WERI-Rb-1 (cell line): ENCODE measurements around the gene CUX1.

Experiments
- DNase-seq: peaks from one replicate; pipeline ENCODE4 v3.0.0-alpha.2; 2020
- H3K27ac ChIP-seq: fragments of 250-450 bp; sonication (Bioruptor Pico); 2 replicates; pipeline ENCODE4 v1.5.1; 2020; ENCODE audit warnings: mild to moderate bottlenecking, moderate library complexity
- H3K27me3 ChIP-seq: fragments of 250-450 bp; sonication (Bioruptor Pico); 2 replicates; pipeline ENCODE4 v1.5.1; 2021; ENCODE audit warnings: mild to moderate bottlenecking, low read depth, moderate library complexity; ENCODE audit not compliant: insufficient read depth, severe bottlenecking
- H3K36me3 ChIP-seq: fragments of 250-450 bp; sonication (Bioruptor Pico); 2 replicates; pipeline ENCODE4 v1.5.1; 2020; ENCODE audit warnings: mild to moderate bottlenecking, moderate library complexity
- H3K4me3 ChIP-seq: 2 replicates; pipeline ENCODE4 v1.5.1; 2011; ENCODE audit warnings: low read depth, mild to moderate bottlenecking, control low read depth, low read length
- H3K9me3 ChIP-seq: fragments of 250-450 bp; sonication (Bioruptor Pico); 2 replicates; pipeline ENCODE4 v1.5.1; 2021; ENCODE audit warnings: mild to moderate bottlenecking, moderate library complexity; ENCODE audit not compliant: severe bottlenecking
- TF ChIP-seq, protein P1 (sequence below): IDR thresholded peaks from 2 replicates; pipeline ENCODE4 v1.5.1; 2011; ENCODE audit warnings: low read depth, mild to moderate bottlenecking, control low read depth, inconsistent platforms, low read length

The CUX1 gene

GRCh38 chr7:102201576-102201975 is 384.1 kb downstream of the CUX1 start:
- peaks cover 76% of the 10 kb centered on the region for H3K36me3 ChIP-seq
- no peaks in the 10 kb centered on the region for H3K27me3 ChIP-seq
- DNase-seq = no peak
- no peak overlapping the region for H3K27ac ChIP-seq
- H3K4me3 ChIP-seq = no peak overlapping the region
- no peaks in the 10 kb centered on the region for H3K9me3 ChIP-seq
- TF ChIP-seq, protein P1, sequence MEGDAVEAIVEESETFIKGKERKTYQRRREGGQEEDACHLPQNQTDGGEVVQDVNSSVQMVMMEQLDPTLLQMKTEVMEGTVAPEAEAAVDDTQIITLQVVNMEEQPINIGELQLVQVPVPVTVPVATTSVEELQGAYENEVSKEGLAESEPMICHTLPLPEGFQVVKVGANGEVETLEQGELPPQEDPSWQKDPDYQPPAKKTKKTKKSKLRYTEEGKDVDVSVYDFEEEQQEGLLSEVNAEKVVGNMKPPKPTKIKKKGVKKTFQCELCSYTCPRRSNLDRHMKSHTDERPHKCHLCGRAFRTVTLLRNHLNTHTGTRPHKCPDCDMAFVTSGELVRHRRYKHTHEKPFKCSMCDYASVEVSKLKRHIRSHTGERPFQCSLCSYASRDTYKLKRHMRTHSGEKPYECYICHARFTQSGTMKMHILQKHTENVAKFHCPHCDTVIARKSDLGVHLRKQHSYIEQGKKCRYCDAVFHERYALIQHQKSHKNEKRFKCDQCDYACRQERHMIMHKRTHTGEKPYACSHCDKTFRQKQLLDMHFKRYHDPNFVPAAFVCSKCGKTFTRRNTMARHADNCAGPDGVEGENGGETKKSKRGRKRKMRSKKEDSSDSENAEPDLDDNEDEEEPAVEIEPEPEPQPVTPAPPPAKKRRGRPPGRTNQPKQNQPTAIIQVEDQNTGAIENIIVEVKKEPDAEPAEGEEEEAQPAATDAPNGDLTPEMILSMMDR = no peak

- Histone ChIP-seq H3K4me3 (no peak overlapping the region), H3K9me3 (no peaks in the 10 kb centered on the region), H3K27ac (no peak overlapping the region), H3K36me3 (peaks cover 72% of the 10 kb centered on the region), H3K27me3 (no peaks in the 10 kb centered on the region)
- no peak for DNase-seq
- TF ChIP-seq, protein P1 = no peak
These were observed 385.1 kb downstream of the CUX1 start for GRCh38 chr7:102202556-102202955.

DNA sequence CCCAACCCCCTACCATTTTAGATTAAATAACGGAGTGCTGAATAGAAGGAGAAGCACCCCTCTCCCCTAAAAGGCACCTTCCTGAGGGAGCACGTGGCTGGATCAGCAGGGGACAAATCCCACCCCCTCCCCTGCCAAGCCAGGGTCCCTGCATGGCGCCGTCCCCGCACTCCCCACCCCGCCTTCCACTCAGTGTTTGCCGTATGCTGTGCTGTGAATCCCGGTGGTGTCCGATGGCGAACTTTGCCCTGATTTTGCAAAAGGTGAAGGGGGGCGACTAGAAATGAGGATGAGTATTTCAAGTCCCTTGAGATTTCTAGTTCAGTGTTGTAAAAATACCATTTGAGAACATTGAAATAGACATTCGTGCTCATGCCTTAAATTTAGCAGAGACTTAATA is 385.8 kb downstream of the CUX1 start:
- no peaks in the 10 kb centered on the region for H3K27me3 ChIP-seq
- no peak overlapping the region for H3K27ac ChIP-seq
- no peak overlapping the region for H3K4me3 ChIP-seq
- no peaks in the 10 kb centered on the region for H3K9me3 ChIP-seq
- DNase-seq = no peak
- TF ChIP-seq, protein P1 = no peak
- peaks cover 67% of the 10 kb centered on the region for H3K36me3 ChIP-seq

- no peaks in the 10 kb centered on the region for H3K27me3 ChIP-seq
- H3K27ac ChIP-seq = no peak overlapping the region
- H3K36me3 ChIP-seq = peaks cover 71% of the 10 kb centered on the region
- TF ChIP-seq, protein P1 = no peak
- no peak overlapping the region for H3K4me3 ChIP-seq
- no peaks in the 10 kb centered on the region for H3K9me3 ChIP-seq
- no peak for DNase-seq
These were observed 386.8 kb downstream of the CUX1 start for GRCh38 chr7:102204212-102204611.

- no peak overlapping the region for H3K27ac ChIP-seq
- TF ChIP-seq, protein P1 = no peak
- peaks cover 63% of the 10 kb centered on the region for H3K36me3 ChIP-seq
These were observed 388.5 kb downstream of the CUX1 start for GRCh38 chr7:102205915-102206314.

GRCh38 chr7:102208826-102209225 is 391.4 kb downstream of the CUX1 start:
- H3K4me3 ChIP-seq = no peak overlapping the region
- DNase-seq = no peak
- H3K27ac ChIP-seq = no peak overlapping the region
- peaks cover 47% of the 10 kb centered on the region for H3K36me3 ChIP-seq
- TF ChIP-seq, protein P1 = no peak
- H3K27me3 ChIP-seq = no peaks in the 10 kb centered on the region
- H3K9me3 ChIP-seq = no peaks in the 10 kb centered on the region

More at GRCh38 chr7:102205915-102206314, 388.5 kb downstream of the CUX1 start:
- H3K4me3 ChIP-seq = no peak overlapping the region
- no peak for DNase-seq
- H3K27me3 ChIP-seq = no peaks in the 10 kb centered on the region
- no peaks in the 10 kb centered on the region for H3K9me3 ChIP-seq
